GM23338 (cell line): ENCODE results near the gene TTC38. TPM values are rescaled to one million over a fixed set of nuclear protein-coding genes. Genes with fewer than 3 reads are reported as not detected.

Experiments
- ATAC-seq: fragments of 200-7000 bp; cut with Tn5 transposase; 3 replicates; pipeline ENCODE4 v1.9.1; 2020
- DNase-seq: peaks from one replicate; pipeline ENCODE4 v3.0.0-alpha.2; 2015; ENCODE audit warnings: low spot score
- H2AFZ ChIP-seq: fragments of 200-600 bp; sonication (generic); 2 replicates; pipeline ENCODE4 v1.8.0; 2016; ENCODE audit warnings: antibody characterized with exemption, mild to moderate bottlenecking, moderate library complexity
- H3F3A ChIP-seq: fragments of 200-600 bp; sonication (generic); replicated peaks from 2 replicates; pipeline ENCODE4 v1.8.0; 2017; ENCODE audit warnings: antibody characterized with exemption, mixed run types, low read depth
- H3K27ac ChIP-seq: fragments of 200-600 bp; sonication (generic); 2 replicates; pipeline ENCODE4 v1.6.1; 2016; ENCODE audit warnings: low read depth
- H3K27me3 ChIP-seq: fragments of 200-600 bp; sonication (generic); 2 replicates; pipeline ENCODE4 v1.8.0; 2016; ENCODE audit warnings: mild to moderate bottlenecking, mixed run types, moderate library complexity; ENCODE audit not compliant: insufficient read depth
- H3K36me3 ChIP-seq: fragments of 200-600 bp; sonication (generic); 2 replicates; pipeline ENCODE4 v1.8.0; 2016; ENCODE audit warnings: mild to moderate bottlenecking; ENCODE audit not compliant: insufficient read depth
- H3K4me1 ChIP-seq: fragments of 200-600 bp; sonication (generic); 2 replicates; pipeline ENCODE4 v1.8.0; 2016; ENCODE audit warnings: mild to moderate bottlenecking, moderate library complexity; ENCODE audit not compliant: insufficient read depth
- H3K4me2 ChIP-seq: fragments of 200-600 bp; sonication (generic); 2 replicates; pipeline ENCODE4 v1.7.1; 2017; ENCODE audit warnings: mixed run types
- H3K4me3 ChIP-seq: fragments of 200-600 bp; sonication (generic); 2 replicates; pipeline ENCODE4 v1.6.1; 2016; ENCODE audit warnings: mixed run types
- H3K79me2 ChIP-seq: fragments of 200-600 bp; sonication (generic); replicated peaks from 2 replicates; pipeline ENCODE4 v1.8.0; 2017; ENCODE audit warnings: mild to moderate bottlenecking; ENCODE audit not compliant: insufficient read depth
- H3K9me2 ChIP-seq: fragments of 200-600 bp; sonication (generic); 2 replicates; pipeline ENCODE4 v1.8.0; 2017; ENCODE audit not compliant: insufficient read depth
- H4K20me1 ChIP-seq: fragments of 200-600 bp; sonication (generic); replicated peaks from 2 replicates; pipeline ENCODE4 v1.8.0; 2017; ENCODE audit warnings: mild to moderate bottlenecking; ENCODE audit not compliant: insufficient read depth
- H3K27ac Mint-ChIP-seq: 2 replicates; pipeline ENCODE4 v1.8.0; 2020; ENCODE audit warnings: inconsistent platforms, mild to moderate bottlenecking, moderate library complexity, mixed read lengths
- H3K27me3 Mint-ChIP-seq: 3 replicates; pipeline ENCODE4 v1.8.0; 2022; ENCODE audit warnings: low read depth, mild to moderate bottlenecking, moderate library complexity, mixed read lengths, inconsistent platforms; ENCODE audit not compliant: insufficient read depth, poor library complexity
- H3K36me3 Mint-ChIP-seq: 3 replicates; pipeline ENCODE4 v1.8.0; 2021; ENCODE audit warnings: low read depth, mild to moderate bottlenecking, inconsistent platforms, moderate library complexity, mixed read lengths
- H3K4me1 Mint-ChIP-seq: 3 replicates; pipeline ENCODE4 v1.8.0; 2020; ENCODE audit warnings: mild to moderate bottlenecking, inconsistent platforms, mixed read lengths
- H3K4me3 Mint-ChIP-seq: 3 replicates; pipeline ENCODE4 v1.8.0; 2021; ENCODE audit warnings: moderate library complexity, mild to moderate bottlenecking, inconsistent platforms, mixed read lengths
- H3K9me3 Mint-ChIP-seq: 3 replicates; pipeline ENCODE4 v1.8.0; 2020; ENCODE audit warnings: moderate library complexity, mild to moderate bottlenecking, inconsistent platforms, mixed read lengths
- EZH2 ChIP-seq: fragments of 200-600 bp; sonication (generic); IDR thresholded peaks from one replicate; pipeline ENCODE4 v1.8.0; 2017; ENCODE audit warnings: antibody characterized with exemption, mild to moderate bottlenecking, low read depth; ENCODE audit not compliant: unreplicated experiment
- EZH2phosphoT487 ChIP-seq: fragments of 200-600 bp; sonication (generic); IDR thresholded peaks from one replicate; pipeline ENCODE4 v1.8.1; 2018; ENCODE audit warnings: antibody characterized with exemption; ENCODE audit not compliant: unreplicated experiment
- JUNB ChIP-seq: IDR thresholded peaks from one replicate; pipeline ENCODE4 v1.6.1; 2016; ENCODE audit warnings: antibody characterized with exemption; ENCODE audit not compliant: unreplicated experiment
- NANOG ChIP-seq: IDR thresholded peaks from 2 replicates; pipeline ENCODE4 v1.6.1; 2016; ENCODE audit warnings: antibody characterized with exemption, borderline replicate concordance
- STAT1 ChIP-seq: IDR thresholded peaks from one replicate; pipeline ENCODE4 v1.6.1; 2016; ENCODE audit warnings: antibody characterized with exemption; ENCODE audit not compliant: unreplicated experiment
- ZNF114 ChIP-seq: fragments of 250-450 bp; sonication (Bioruptor Pico); IDR thresholded peaks from 2 replicates; pipeline ENCODE4 v1.5.0; 2020; ENCODE audit warnings: mild to moderate bottlenecking, moderate library complexity
- ZNF331 ChIP-seq: fragments of 250-450 bp; sonication (Bioruptor Pico); IDR thresholded peaks from 2 replicates; pipeline ENCODE4 v1.5.0; 2020; ENCODE audit warnings: low read depth, mild to moderate bottlenecking, moderate library complexity
- polyA plus RNA-seq: library from polyadenylated mRNA; unstranded; fragments of >200 nt; fragmentation: Nextera tagmentation; extraction: Ambion mirVana; gene quantifications from 2 replicates; pipeline ENCODE4 v1.2.1, GENCODE V29; 2016
- total RNA-seq: library from RNA; depleted of rRNA; stranded (reverse); fragments of >200 nt; shearing (Covaris generic); gene quantifications from 2 replicates; pipeline ENCODE4 v1.2.3, GENCODE V29; 2014
- TF ChIP-seq, protein P1 (sequence below): fragments of 250-450 bp; sonication (Bioruptor Pico); IDR thresholded peaks from 2 replicates; pipeline ENCODE4 v1.5.0; 2020; ENCODE audit warnings: mild to moderate bottlenecking, moderate library complexity
- TF ChIP-seq, protein P2 (sequence below): IDR thresholded peaks from one replicate; pipeline ENCODE4 v1.6.1; 2018; ENCODE audit warnings: antibody characterized with exemption; ENCODE audit not compliant: unreplicated experiment
- TF ChIP-seq, protein P3 (sequence below), 2 experiments: fragments of 200-600 bp in 1 of 2; sonication (generic) in 1 of 2; conservative IDR thresholded peaks; 2 replicates each; pipeline versions ENCODE4 v1.5.1 to v1.6.1; 2016 to 2017; ENCODE audit warnings: antibody characterized with exemption in 2 of 2, low read depth in 2 of 2, mild to moderate bottlenecking in 2 of 2, moderate library complexity in 1 of 2

The TTC38 gene
- total and polyA plus RNA-seq, 2 experiments from 2014 or later = 11.8 to 46.6 TPM

DNA sequence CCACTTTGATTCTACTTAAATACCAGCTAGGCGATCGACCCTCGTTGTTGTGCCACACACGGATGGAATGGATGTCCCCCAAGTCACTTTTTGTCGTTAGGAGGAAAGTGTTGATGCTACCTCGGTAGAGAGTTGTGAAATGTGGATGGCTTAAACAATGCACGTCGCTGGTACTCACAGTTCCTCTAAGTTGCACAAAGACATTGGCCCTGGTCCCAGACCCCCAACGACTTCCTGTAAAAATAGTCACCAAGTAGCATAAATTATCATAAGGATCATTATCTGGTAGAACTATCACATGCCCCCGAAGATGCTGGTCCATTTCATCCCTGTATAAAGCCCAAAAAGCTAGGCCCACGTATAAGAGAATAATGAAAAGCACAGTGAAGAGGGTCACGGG, 8.4 kb upstream of the TTC38 start:
- Histone ChIP-seq H3K79me2 (no peaks in the 10 kb centered on the region), H3K4me3 (no peak overlapping the region), H3K4me1 (no peaks in the 10 kb centered on the region), H4K20me1 (no peaks in the 10 kb centered on the region), H3K4me2 (no peak overlapping the region), H3K36me3 (no peaks in the 10 kb centered on the region), H3K27me3 (peaks cover 47% of the 10 kb centered on the region), H3K27ac (no peak overlapping the region), H3F3A (0 out of 2 replicates have a peak, but pooled peaks cover 3% of the 10 kb centered on the region), H3K9me2 (no peaks in the 10 kb centered on the region; the same call in 1 of the 2 replicates), H2AFZ (no peak overlapping the region)
- no peak for DNase-seq
- H3K9me3 Mint-ChIP-seq = peaks cover 37% of the 10 kb centered on the region
- H3K27me3 Mint-ChIP-seq = peaks cover 39% of the 10 kb centered on the region
- TF ChIP-seq ZNF331 (no peak), STAT1 (no peak), NANOG (no peak), EZH2 (no peak), ZNF114 (CRISPR knock-in tag) (no peak), EZH2phosphoT487 (no peak), JUNB (no peak)
- TF ChIP-seq, protein P1, sequence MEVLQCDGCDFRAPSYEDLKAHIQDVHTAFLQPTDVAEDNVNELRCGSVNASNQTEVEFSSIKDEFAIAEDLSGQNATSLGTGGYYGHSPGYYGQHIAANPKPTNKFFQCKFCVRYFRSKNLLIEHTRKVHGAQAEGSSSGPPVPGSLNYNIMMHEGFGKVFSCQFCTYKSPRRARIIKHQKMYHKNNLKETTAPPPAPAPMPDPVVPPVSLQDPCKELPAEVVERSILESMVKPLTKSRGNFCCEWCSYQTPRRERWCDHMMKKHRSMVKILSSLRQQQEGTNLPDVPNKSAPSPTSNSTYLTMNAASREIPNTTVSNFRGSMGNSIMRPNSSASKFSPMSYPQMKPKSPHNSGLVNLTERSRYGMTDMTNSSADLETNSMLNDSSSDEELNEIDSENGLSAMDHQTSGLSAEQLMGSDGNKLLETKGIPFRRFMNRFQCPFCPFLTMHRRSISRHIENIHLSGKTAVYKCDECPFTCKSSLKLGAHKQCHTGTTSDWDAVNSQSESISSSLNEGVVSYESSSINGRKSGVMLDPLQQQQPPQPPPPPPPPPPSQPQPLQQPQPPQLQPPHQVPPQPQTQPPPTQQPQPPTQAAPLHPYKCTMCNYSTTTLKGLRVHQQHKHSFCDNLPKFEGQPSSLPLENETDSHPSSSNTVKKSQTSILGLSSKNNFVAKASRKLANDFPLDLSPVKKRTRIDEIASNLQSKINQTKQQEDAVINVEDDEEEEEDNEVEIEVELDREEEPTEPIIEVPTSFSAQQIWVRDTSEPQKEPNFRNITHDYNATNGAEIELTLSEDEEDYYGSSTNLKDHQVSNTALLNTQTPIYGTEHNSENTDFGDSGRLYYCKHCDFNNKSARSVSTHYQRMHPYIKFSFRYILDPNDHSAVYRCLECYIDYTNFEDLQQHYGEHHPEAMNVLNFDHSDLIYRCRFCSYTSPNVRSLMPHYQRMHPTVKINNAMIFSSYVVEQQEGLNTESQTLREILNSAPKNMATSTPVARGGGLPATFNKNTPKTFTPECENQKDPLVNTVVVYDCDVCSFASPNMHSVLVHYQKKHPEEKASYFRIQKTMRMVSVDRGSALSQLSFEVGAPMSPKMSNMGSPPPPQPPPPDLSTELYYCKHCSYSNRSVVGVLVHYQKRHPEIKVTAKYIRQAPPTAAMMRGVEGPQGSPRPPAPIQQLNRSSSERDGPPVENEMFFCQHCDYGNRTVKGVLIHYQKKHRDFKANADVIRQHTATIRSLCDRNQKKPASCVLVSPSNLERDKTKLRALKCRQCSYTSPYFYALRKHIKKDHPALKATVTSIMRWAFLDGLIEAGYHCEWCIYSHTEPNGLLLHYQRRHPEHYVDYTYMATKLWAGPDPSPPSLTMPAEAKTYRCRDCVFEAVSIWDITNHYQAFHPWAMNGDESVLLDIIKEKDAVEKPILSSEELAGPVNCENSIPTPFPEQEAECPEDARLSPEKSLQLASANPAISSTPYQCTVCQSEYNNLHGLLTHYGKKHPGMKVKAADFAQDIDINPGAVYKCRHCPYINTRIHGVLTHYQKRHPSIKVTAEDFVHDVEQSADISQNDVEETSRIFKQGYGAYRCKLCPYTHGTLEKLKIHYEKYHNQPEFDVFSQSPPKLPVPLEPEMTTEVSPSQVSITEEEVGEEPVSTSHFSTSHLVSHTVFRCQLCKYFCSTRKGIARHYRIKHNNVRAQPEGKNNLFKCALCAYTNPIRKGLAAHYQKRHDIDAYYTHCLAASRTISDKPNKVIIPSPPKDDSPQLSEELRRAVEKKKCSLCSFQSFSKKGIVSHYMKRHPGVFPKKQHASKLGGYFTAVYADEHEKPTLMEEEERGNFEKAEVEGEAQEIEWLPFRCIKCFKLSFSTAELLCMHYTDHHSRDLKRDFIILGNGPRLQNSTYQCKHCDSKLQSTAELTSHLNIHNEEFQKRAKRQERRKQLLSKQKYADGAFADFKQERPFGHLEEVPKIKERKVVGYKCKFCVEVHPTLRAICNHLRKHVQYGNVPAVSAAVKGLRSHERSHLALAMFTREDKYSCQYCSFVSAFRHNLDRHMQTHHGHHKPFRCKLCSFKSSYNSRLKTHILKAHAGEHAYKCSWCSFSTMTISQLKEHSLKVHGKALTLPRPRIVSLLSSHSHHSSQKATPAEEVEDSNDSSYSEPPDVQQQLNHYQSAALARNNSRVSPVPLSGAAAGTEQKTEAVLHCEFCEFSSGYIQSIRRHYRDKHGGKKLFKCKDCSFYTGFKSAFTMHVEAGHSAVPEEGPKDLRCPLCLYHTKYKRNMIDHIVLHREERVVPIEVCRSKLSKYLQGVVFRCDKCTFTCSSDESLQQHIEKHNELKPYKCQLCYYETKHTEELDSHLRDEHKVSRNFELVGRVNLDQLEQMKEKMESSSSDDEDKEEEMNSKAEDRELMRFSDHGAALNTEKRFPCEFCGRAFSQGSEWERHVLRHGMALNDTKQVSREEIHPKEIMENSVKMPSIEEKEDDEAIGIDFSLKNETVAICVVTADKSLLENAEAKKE (CRISPR knock-in tag) = no peak
- TF ChIP-seq, protein P2, sequence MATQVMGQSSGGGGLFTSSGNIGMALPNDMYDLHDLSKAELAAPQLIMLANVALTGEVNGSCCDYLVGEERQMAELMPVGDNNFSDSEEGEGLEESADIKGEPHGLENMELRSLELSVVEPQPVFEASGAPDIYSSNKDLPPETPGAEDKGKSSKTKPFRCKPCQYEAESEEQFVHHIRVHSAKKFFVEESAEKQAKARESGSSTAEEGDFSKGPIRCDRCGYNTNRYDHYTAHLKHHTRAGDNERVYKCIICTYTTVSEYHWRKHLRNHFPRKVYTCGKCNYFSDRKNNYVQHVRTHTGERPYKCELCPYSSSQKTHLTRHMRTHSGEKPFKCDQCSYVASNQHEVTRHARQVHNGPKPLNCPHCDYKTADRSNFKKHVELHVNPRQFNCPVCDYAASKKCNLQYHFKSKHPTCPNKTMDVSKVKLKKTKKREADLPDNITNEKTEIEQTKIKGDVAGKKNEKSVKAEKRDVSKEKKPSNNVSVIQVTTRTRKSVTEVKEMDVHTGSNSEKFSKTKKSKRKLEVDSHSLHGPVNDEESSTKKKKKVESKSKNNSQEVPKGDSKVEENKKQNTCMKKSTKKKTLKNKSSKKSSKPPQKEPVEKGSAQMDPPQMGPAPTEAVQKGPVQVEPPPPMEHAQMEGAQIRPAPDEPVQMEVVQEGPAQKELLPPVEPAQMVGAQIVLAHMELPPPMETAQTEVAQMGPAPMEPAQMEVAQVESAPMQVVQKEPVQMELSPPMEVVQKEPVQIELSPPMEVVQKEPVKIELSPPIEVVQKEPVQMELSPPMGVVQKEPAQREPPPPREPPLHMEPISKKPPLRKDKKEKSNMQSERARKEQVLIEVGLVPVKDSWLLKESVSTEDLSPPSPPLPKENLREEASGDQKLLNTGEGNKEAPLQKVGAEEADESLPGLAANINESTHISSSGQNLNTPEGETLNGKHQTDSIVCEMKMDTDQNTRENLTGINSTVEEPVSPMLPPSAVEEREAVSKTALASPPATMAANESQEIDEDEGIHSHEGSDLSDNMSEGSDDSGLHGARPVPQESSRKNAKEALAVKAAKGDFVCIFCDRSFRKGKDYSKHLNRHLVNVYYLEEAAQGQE = no peak
- TF ChIP-seq, protein P3, sequence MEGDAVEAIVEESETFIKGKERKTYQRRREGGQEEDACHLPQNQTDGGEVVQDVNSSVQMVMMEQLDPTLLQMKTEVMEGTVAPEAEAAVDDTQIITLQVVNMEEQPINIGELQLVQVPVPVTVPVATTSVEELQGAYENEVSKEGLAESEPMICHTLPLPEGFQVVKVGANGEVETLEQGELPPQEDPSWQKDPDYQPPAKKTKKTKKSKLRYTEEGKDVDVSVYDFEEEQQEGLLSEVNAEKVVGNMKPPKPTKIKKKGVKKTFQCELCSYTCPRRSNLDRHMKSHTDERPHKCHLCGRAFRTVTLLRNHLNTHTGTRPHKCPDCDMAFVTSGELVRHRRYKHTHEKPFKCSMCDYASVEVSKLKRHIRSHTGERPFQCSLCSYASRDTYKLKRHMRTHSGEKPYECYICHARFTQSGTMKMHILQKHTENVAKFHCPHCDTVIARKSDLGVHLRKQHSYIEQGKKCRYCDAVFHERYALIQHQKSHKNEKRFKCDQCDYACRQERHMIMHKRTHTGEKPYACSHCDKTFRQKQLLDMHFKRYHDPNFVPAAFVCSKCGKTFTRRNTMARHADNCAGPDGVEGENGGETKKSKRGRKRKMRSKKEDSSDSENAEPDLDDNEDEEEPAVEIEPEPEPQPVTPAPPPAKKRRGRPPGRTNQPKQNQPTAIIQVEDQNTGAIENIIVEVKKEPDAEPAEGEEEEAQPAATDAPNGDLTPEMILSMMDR (conservative IDR thresholded peaks at IDR 0.05; ENCODE audit: low read depth in 2 of 2) = no peak
- no peak overlapping the region for H3K4me3 Mint-ChIP-seq
- H3K27ac Mint-ChIP-seq = no peak overlapping the region
- H3K36me3 Mint-ChIP-seq = peaks cover 16% of the 10 kb centered on the region
- ATAC-seq = no peak
- H3K4me1 Mint-ChIP-seq = no peaks in the 10 kb centered on the region
